ENCODE measurements around the gene MSI2. TPM values are rescaled to one million over a fixed set of nuclear protein-coding genes. Genes with fewer than 3 reads are reported as not detected.

MSI2 gene
- total RNA-seq, 1 donor from 2014 or later = 67.9 TPM

DNA sequence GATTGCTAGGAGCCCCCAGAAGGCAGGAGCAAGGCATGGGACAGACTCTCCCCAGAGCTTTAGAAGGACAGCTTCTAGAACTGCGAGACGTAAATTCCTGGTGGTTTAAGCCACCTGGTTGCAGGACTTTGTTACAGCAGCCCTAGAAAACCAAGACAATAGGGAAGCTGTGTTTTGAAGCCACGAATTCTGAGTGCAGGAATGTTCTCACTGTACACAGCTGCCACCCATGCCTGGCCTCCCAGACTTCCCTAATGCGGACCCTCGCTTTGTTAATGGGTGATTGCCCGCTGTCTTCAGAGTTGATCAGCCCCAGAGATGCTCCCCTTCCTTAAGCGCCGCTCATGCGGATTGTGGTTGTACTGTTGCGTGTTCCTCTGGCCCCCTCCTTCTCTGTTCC is 177.1 kb downstream of the MSI2 start:
- Histone ChIP-seq H3K27ac (ENCODE audit: low read depth, low read length) (no peak overlapping the region), H3K79me2 (ENCODE audit: insufficient read depth, low read length) (peaks cover 12% of the 10 kb centered on the region), H3K4me3 (ENCODE audit: insufficient read depth, low read depth, low read length) (no peak overlapping the region), H3K36me3 (ENCODE audit: insufficient read depth, low read length) (no peaks in the 10 kb centered on the region), H3K27me3 (ENCODE audit: insufficient read depth, low read length) (no peaks in the 10 kb centered on the region), H3K4me1 (ENCODE audit: insufficient read depth, low read length) (no peaks in the 10 kb centered on the region), H3K9me3 (ENCODE audit: insufficient read depth, low read depth, low read length) (no peaks in the 10 kb centered on the region), H3K9ac (ENCODE audit: low read length) (no peak overlapping the region), H4K20me1 (ENCODE audit: insufficient read depth, low read length) (peaks cover 14% of the 10 kb centered on the region), H3K4me2 (ENCODE audit: low read length) (no peak overlapping the region), H2AFZ (ENCODE audit: low read depth, low read length) (no peak overlapping the region)
- DNase-seq (ENCODE audit: low read depth) (no peak), FAIRE-seq (no peak)
- no peaks in the 10 kb centered on the region for H3K27me3 Mint-ChIP-seq (ENCODE audit: low read depth, unreplicated experiment)
- H3K27ac Mint-ChIP-seq (ENCODE audit: unreplicated experiment) = peak overlapping the region; percentile 6
- no peaks in the 10 kb centered on the region for H3K9me3 Mint-ChIP-seq (ENCODE audit: unreplicated experiment)
- TF ChIP-seq EZH2 (IDR thresholded peaks at IDR 0.05; ENCODE audit: insufficient read depth, low read length) = no peak
- TF ChIP-seq, protein P1, sequence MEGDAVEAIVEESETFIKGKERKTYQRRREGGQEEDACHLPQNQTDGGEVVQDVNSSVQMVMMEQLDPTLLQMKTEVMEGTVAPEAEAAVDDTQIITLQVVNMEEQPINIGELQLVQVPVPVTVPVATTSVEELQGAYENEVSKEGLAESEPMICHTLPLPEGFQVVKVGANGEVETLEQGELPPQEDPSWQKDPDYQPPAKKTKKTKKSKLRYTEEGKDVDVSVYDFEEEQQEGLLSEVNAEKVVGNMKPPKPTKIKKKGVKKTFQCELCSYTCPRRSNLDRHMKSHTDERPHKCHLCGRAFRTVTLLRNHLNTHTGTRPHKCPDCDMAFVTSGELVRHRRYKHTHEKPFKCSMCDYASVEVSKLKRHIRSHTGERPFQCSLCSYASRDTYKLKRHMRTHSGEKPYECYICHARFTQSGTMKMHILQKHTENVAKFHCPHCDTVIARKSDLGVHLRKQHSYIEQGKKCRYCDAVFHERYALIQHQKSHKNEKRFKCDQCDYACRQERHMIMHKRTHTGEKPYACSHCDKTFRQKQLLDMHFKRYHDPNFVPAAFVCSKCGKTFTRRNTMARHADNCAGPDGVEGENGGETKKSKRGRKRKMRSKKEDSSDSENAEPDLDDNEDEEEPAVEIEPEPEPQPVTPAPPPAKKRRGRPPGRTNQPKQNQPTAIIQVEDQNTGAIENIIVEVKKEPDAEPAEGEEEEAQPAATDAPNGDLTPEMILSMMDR (IDR thresholded peaks at IDR 0.05; ENCODE audit: insufficient read depth, low read depth, low read length) = no peak
- H3K4me3 Mint-ChIP-seq (ENCODE audit: unreplicated experiment) = no peak overlapping the region
- H3K36me3 Mint-ChIP-seq (ENCODE audit: low read depth, unreplicated experiment) = peaks cover 16% of the 10 kb centered on the region
- peaks cover 15% of the 10 kb centered on the region for H3K4me1 Mint-ChIP-seq (ENCODE audit: low read depth, unreplicated experiment)

DNA sequence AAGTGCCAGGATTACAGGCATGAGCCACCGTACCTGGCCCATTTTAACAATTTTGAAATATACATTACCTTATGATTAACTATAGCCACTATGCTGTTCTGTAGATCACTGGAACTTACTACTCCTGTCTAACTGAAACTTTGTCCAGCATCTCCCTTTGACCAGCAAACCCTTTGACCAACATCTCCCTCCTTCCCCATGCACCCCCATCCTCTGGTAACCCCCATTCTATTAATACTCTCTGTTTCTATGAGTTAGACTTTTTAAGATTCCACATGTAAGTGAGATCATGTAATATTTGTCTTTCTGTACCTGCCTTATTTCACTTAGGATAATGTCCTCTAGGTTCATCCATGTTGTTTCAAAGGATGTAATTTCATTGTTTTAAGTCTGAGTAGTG is 178.0 kb downstream of the MSI2 start:
- H3K27me3 Mint-ChIP-seq (ENCODE audit: low read depth, unreplicated experiment) = no peaks in the 10 kb centered on the region
- H3K4me3 Mint-ChIP-seq (ENCODE audit: unreplicated experiment) = no peak overlapping the region

GRCh38 chr17:57436565-57436964 is 180.2 kb downstream of the MSI2 start:
- Histone ChIP-seq H3K4me1 (ENCODE audit: insufficient read depth, low read length) (peaks cover 17% of the 10 kb centered on the region), H3K9ac (ENCODE audit: low read length) (no peak overlapping the region), H3K36me3 (ENCODE audit: insufficient read depth, low read length) (no peaks in the 10 kb centered on the region), H3K79me2 (ENCODE audit: insufficient read depth, low read length) (peaks cover 12% of the 10 kb centered on the region), H4K20me1 (ENCODE audit: insufficient read depth, low read length) (peaks cover 10% of the 10 kb centered on the region), H3K27me3 (ENCODE audit: insufficient read depth, low read length) (no peaks in the 10 kb centered on the region), H3K27ac (ENCODE audit: low read depth, low read length) (no peak overlapping the region), H2AFZ (ENCODE audit: low read depth, low read length) (no peak overlapping the region), H3K4me3 (ENCODE audit: insufficient read depth, low read depth, low read length) (no peak overlapping the region), H3K9me3 (ENCODE audit: insufficient read depth, low read depth, low read length) (no peaks in the 10 kb centered on the region), H3K4me2 (ENCODE audit: low read length) (no peak overlapping the region)
- Mint-ChIP-seq H3K36me3 (ENCODE audit: low read depth, unreplicated experiment) (peaks cover 13% of the 10 kb centered on the region), H3K4me3 (ENCODE audit: unreplicated experiment) (no peak overlapping the region), H3K4me1 (ENCODE audit: low read depth, unreplicated experiment) (peaks cover 34% of the 10 kb centered on the region), H3K9me3 (ENCODE audit: unreplicated experiment) (no peaks in the 10 kb centered on the region), H3K27me3 (ENCODE audit: low read depth, unreplicated experiment) (no peaks in the 10 kb centered on the region), H3K27ac (ENCODE audit: unreplicated experiment) (no peak overlapping the region)
- no peak for DNase-seq (ENCODE audit: low read depth)
- TF ChIP-seq EZH2 (IDR thresholded peaks at IDR 0.05; ENCODE audit: insufficient read depth, low read length) = no peak
- TF ChIP-seq, protein P1 (IDR thresholded peaks at IDR 0.05; ENCODE audit: insufficient read depth, low read depth, low read length) = no peak
- no peak for FAIRE-seq

More for the DNA sequence above, 178.0 kb downstream of the MSI2 start:
- H3K27me3 ChIP-seq (ENCODE audit: insufficient read depth, low read length) = no peaks in the 10 kb centered on the region
- no peak overlapping the region for H2AFZ ChIP-seq (ENCODE audit: low read depth, low read length)
- H3K4me1 ChIP-seq (ENCODE audit: insufficient read depth, low read length) = no peaks in the 10 kb centered on the region
- H3K4me3 ChIP-seq (ENCODE audit: insufficient read depth, low read depth, low read length) = no peak overlapping the region
- no peak overlapping the region for H3K9ac ChIP-seq (ENCODE audit: low read length)
- no peak overlapping the region for H3K27ac ChIP-seq (ENCODE audit: low read depth, low read length)
- no peak for FAIRE-seq
- H4K20me1 ChIP-seq (ENCODE audit: insufficient read depth, low read length) = peaks cover 14% of the 10 kb centered on the region
- Mint-ChIP-seq H3K4me1 (ENCODE audit: low read depth, unreplicated experiment) (peaks cover 16% of the 10 kb centered on the region), H3K27ac (ENCODE audit: unreplicated experiment) (no peak overlapping the region), H3K36me3 (ENCODE audit: low read depth, unreplicated experiment) (peaks cover 16% of the 10 kb centered on the region), H3K9me3 (ENCODE audit: unreplicated experiment) (no peaks in the 10 kb centered on the region)
- DNase-seq (ENCODE audit: low read depth) = no peak
- H3K79me2 ChIP-seq (ENCODE audit: insufficient read depth, low read length) = peaks cover 15% of the 10 kb centered on the region
- TF ChIP-seq, protein P1 (IDR thresholded peaks at IDR 0.05; ENCODE audit: insufficient read depth, low read depth, low read length) = no peak
- no peak for TF ChIP-seq EZH2 (IDR thresholded peaks at IDR 0.05; ENCODE audit: insufficient read depth, low read length)
- no peak overlapping the region for H3K4me2 ChIP-seq (ENCODE audit: low read length)
- H3K9me3 ChIP-seq (ENCODE audit: insufficient read depth, low read depth, low read length) = no peaks in the 10 kb centered on the region
- H3K36me3 ChIP-seq (ENCODE audit: insufficient read depth, low read length) = no peaks in the 10 kb centered on the region
